SK-N-SH (cell line): Measurements from ENCODE around the gene MCEMP1. TPM values are rescaled to one million over a fixed set of nuclear protein-coding genes. Genes with fewer than 3 reads are reported as not detected.

Experiments used
- CTCF ChIA-PET: fragments of 300-600, 350-600 bp; formaldehyde crosslinking; extraction: SDS; loops from one replicate; lab custom pipeline; 2021; lab: Yijun Ruan, JAX
- POLR2A ChIA-PET: fragments of 350-600 bp; sonication (Branson Sonifier 250); formaldehyde crosslinking; extraction: SDS; loops from one replicate; lab custom pipeline; 2020; ENCODE audit warnings: antibody characterized with exemption, inconsistent platforms; lab: Yijun Ruan, JAX
- DNase-seq: peaks from one replicate; pipeline ENCODE4 v3.0.0; 2012
- H2AFZ ChIP-seq: fragments of 200-600 bp; sonication (generic); 2 replicates; pipeline ENCODE4 v1.8.1; 2016; ENCODE audit warnings: antibody characterized with exemption, mild to moderate bottlenecking, low read depth
- H3F3A ChIP-seq: fragments of 200-600 bp; sonication (generic); replicated peaks from 2 replicates; pipeline ENCODE3; 2016; ENCODE audit warnings: antibody characterized with exemption, mild to moderate bottlenecking; ENCODE audit not compliant: insufficient read depth
- H3K27ac ChIP-seq, 2 experiments: fragments of 200-500 bp in 1 of 2; fragments of 200-600 bp in 1 of 2; sonication (Bioruptor generic) in 1 of 2; sonication (generic), shearing (Covaris generic) in 1 of 2; 2 replicates each; pipeline versions ENCODE4 v1.5.1 to v1.6.1; 2014 to 2016; ENCODE audit warnings: low read depth in 2 of 2, inconsistent platforms in 1 of 2, low read length in 1 of 2, mild to moderate bottlenecking in 1 of 2, mixed read lengths in 1 of 2
- H3K27me3 ChIP-seq: fragments of 200-600 bp; sonication (generic), shearing (Covaris generic); 2 replicates; pipeline ENCODE4 v1.6.1; 2016; ENCODE audit warnings: mixed run types; ENCODE audit not compliant: insufficient read depth
- H3K36me3 ChIP-seq, 2 experiments: fragments of 200-500 bp in 1 of 2; fragments of 200-600 bp in 1 of 2; sonication (Bioruptor generic) in 1 of 2; sonication (generic) in 1 of 2; replicated peaks in 1 of 2; 2 replicates each; pipeline versions ENCODE3 to v1.5.1; 2014 to 2016; ENCODE audit warnings: low read length in 1 of 2, mild to moderate bottlenecking in 1 of 2; ENCODE audit not compliant: insufficient read depth in 2 of 2, control insufficient read depth in 1 of 2
- H3K4me1 ChIP-seq, 2 experiments: fragments of 200-500 bp in 1 of 2; fragments of 200-600 bp in 1 of 2; sonication (Bioruptor generic) in 1 of 2; sonication (generic), shearing (Covaris generic) in 1 of 2; 2 replicates each; pipeline versions ENCODE4 v1.5.1 to v1.6.1; 2014 to 2016; ENCODE audit warnings: low read depth in 1 of 2, low read length in 1 of 2, mixed run types in 1 of 2; ENCODE audit not compliant: insufficient read depth in 2 of 2, control insufficient read depth in 1 of 2
- H3K4me2 ChIP-seq: fragments of 200-600 bp; sonication (generic), shearing (Covaris generic); 2 replicates; pipeline ENCODE4 v1.6.1; 2017; ENCODE audit warnings: mixed run types
- H3K4me3 ChIP-seq, 2 experiments: fragments of 200-500 bp in 1 of 2; fragments of 200-600 bp in 1 of 2; sonication (Bioruptor generic) in 1 of 2; sonication (generic), shearing (Covaris generic) in 1 of 2; 2 replicates each; pipeline versions ENCODE4 v1.5.1 to v1.8.1; 2014 to 2016; ENCODE audit warnings: low read depth in 2 of 2, inconsistent platforms in 1 of 2, low read length in 1 of 2, mild to moderate bottlenecking in 1 of 2, mixed read lengths in 1 of 2, moderate library complexity in 1 of 2
- H3K79me2 ChIP-seq: fragments of 200-600 bp; sonication (generic); 2 replicates; pipeline ENCODE4 v1.8.1; 2017; ENCODE audit warnings: mild to moderate bottlenecking; ENCODE audit not compliant: insufficient read depth
- H3K9ac ChIP-seq: fragments of 200-600 bp; sonication (generic); 2 replicates; pipeline ENCODE4 v1.6.1; 2017; ENCODE audit warnings: mixed run types
- H3K9me2 ChIP-seq: fragments of 200-600 bp; sonication (generic); 2 replicates; pipeline ENCODE4 v1.6.1; 2017; ENCODE audit warnings: mixed run types
- H3K9me3 ChIP-seq: fragments of 200-600 bp; sonication (generic); 2 replicates; pipeline ENCODE4 v1.6.1; 2017; ENCODE audit warnings: mixed run types, mild to moderate bottlenecking, moderate library complexity
- H4K20me1 ChIP-seq: fragments of 200-600 bp; sonication (generic); 2 replicates; pipeline ENCODE4 v1.6.1; 2017; ENCODE audit warnings: mild to moderate bottlenecking, mixed run types; ENCODE audit not compliant: insufficient read depth
- CTCF ChIP-seq: fragments of 200-600 bp; sonication (generic); IDR thresholded peaks from 2 replicates; pipeline ENCODE4 v1.6.1; 2017; ENCODE audit warnings: antibody characterized with exemption, mild to moderate bottlenecking, moderate library complexity
- FOXM1 ChIP-seq: IDR thresholded peaks from 2 replicates; pipeline ENCODE4 v1.4.0; 2012; ENCODE audit warnings: low read depth, mild to moderate bottlenecking
- GATA2 ChIP-seq: sonication (generic); formaldehyde crosslinking; IDR thresholded peaks from 2 replicates; pipeline ENCODE4 v1.5.0; 2020; ENCODE audit warnings: mild to moderate bottlenecking, missing genetic modification reagents
- IRF3 ChIP-seq: fragments of 150-350 bp; IDR thresholded peaks from 2 replicates; pipeline ENCODE4 v1.6.1; 2016; ENCODE audit warnings: mild to moderate bottlenecking, low read depth, low read length
- MAX ChIP-seq: IDR thresholded peaks from 2 replicates; pipeline ENCODE4 v1.4.0; 2012; ENCODE audit warnings: low read depth
- MEF2A ChIP-seq: IDR thresholded peaks from 2 replicates; pipeline ENCODE4 v1.4.0; 2012; ENCODE audit warnings: low read depth, borderline replicate concordance
- NFIC ChIP-seq: IDR thresholded peaks from 2 replicates; pipeline ENCODE4 v1.4.0; 2012; ENCODE audit warnings: borderline replicate concordance
- REST ChIP-seq: IDR thresholded peaks from 2 replicates; pipeline ENCODE4 v1.6.1; 2012; ENCODE audit warnings: mild to moderate bottlenecking, low read depth, low read length, moderate library complexity
- RFX5 ChIP-seq: IDR thresholded peaks from 2 replicates; pipeline ENCODE4 v1.6.1; 2012; ENCODE audit warnings: mild to moderate bottlenecking, improper control_type of control experiment, low read length
- SMC3 ChIP-seq: IDR thresholded peaks from 2 replicates; pipeline ENCODE4 v1.6.1; 2012; ENCODE audit warnings: low read depth, low read length, improper control_type of control experiment
- TAF1 ChIP-seq: IDR thresholded peaks from 2 replicates; pipeline ENCODE4 v1.6.1; 2012; ENCODE audit warnings: low read depth, mild to moderate bottlenecking, low read length, moderate library complexity, borderline replicate concordance
- USF2 ChIP-seq: fragments of 150-350 bp; IDR thresholded peaks from 2 replicates; pipeline ENCODE4 v1.6.1; 2017; ENCODE audit warnings: antibody characterized with exemption, low read length, low read depth, borderline replicate concordance
- YY1 ChIP-seq: IDR thresholded peaks from 2 replicates; pipeline ENCODE4 v1.4.0; 2012; ENCODE audit warnings: low read depth, mild to moderate bottlenecking
- ZBTB33 ChIP-seq: IDR thresholded peaks from 2 replicates; pipeline ENCODE4 v1.4.0; 2012; ENCODE audit warnings: low read depth, borderline replicate concordance
- WGBS: methylation state at CpG from one replicate; pipeline ENCODE4 v1.1.6; 2017; ENCODE audit warnings: low lambda C conversion rate; 5-methylcytosine and 5-hydroxymethylcytosine counted together
- polyA plus RNA-seq, 3 experiments: library from polyadenylated mRNA; depleted of rRNA; stranded (reverse); fragments of >200 nt; gene quantifications; 2 replicates each; pipeline ENCODE4 v1.2.3, GENCODE V29; 2012

Gene MCEMP1
- polyA plus RNA-seq, 1 of the 3 experiments (the other 2 are of a cell fraction) = not detected

GRCh38 chr19:7645656-7646425, 31.0 kb upstream of the MCEMP1 start:
- DNase-seq = peak; percentile 48
- CTCF ChIA-PET = interaction anchor here (1.0 to 1.5 kb wide), 2 partner anchors 35 to 77 kb away, joined by 3 to 8 read pairs; partner anchors contain the start of gene TRAPPC5
- POLR2A ChIA-PET = no interaction called here
- no peaks in the 10 kb centered on the region for H4K20me1 ChIP-seq
- H3K4me1 ChIP-seq = no peaks in the 10 kb centered on the region
- no peaks in the 10 kb centered on the region for H3K79me2 ChIP-seq
- H3K9ac ChIP-seq = no peak overlapping the region
- H3K27me3 ChIP-seq = peaks cover 45% of the 10 kb centered on the region
- TF ChIP-seq NFIC (no peak), IRF3 (no peak), ZBTB33 (no peak), USF2 (no peak), CTCF (no peak), RFX5 (no peak), MEF2A (no peak), REST (no peak), FOXM1 (no peak), YY1 (no peak), GATA2 (no peak), TAF1 (no peak), SMC3 (no peak), MAX (no peak)
- no peak overlapping the region for H3K27ac ChIP-seq
- H3K9me2 ChIP-seq = no peaks in the 10 kb centered on the region
- WGBS = 18% methylated on average over 17 of the region's 20 CpGs
- no peaks in the 10 kb centered on the region for H3K9me3 ChIP-seq
- H3K4me2 ChIP-seq = no peak overlapping the region
- no peaks in the 10 kb centered on the region for H3K36me3 ChIP-seq
- no peaks in the 10 kb centered on the region for H3F3A ChIP-seq
- H2AFZ ChIP-seq = no peak overlapping the region
- H3K4me3 ChIP-seq = no peak overlapping the region
